Large intestine (tissue), 3 donors: ENCODE results near the gene AIM2. TPM values are rescaled to one million over a fixed set of nuclear protein-coding genes. Genes with fewer than 3 reads are reported as not detected.
A peak's percentile ranks its signal among the peaks of the same experiment; 100 is the strongest.

Experiments used
- DNase-seq, 2 donors: peaks; one replicate each; pipeline versions ENCODE4 v3.0.0 to v3.0.0-alpha.2; 2013
- H3K27ac ChIP-seq: one replicate; pipeline ENCODE4 v1.5.1; 2013; ENCODE audit warnings: low read length
- H3K27me3 ChIP-seq: 2 replicates; pipeline ENCODE4 v1.6.1; 2013; ENCODE audit warnings: low read length; ENCODE audit not compliant: control insufficient read depth, insufficient read depth
- H3K36me3 ChIP-seq: 2 replicates; pipeline ENCODE4 v1.6.1; 2013; ENCODE audit warnings: low read length; ENCODE audit not compliant: control insufficient read depth, insufficient read depth
- H3K4me1 ChIP-seq: one replicate; pipeline ENCODE4 v1.6.1; 2013; ENCODE audit warnings: low read length; ENCODE audit not compliant: control insufficient read depth, insufficient read depth
- H3K4me3 ChIP-seq: one replicate; pipeline ENCODE4 v1.5.1; 2013; ENCODE audit warnings: low read length
- H3K9me3 ChIP-seq: one replicate; pipeline ENCODE4 v1.6.1; 2013; ENCODE audit warnings: mild to moderate bottlenecking, low read depth, low read length, moderate library complexity; ENCODE audit not compliant: control insufficient read depth
- WGBS: methylation state at CpG from one replicate; pipeline ENCODE4 v1.1.5; 2013; ENCODE audit warnings: low lambda C conversion rate; ENCODE audit not compliant: insufficient coverage; 5-methylcytosine and 5-hydroxymethylcytosine counted together
- polyA plus RNA-seq: library from polyadenylated mRNA; unstranded; fragments of 120-200 nt; gene quantifications from one replicate; pipeline ENCODE4 v1.2.1, GENCODE V29; 2013

Gene AIM2
- polyA plus RNA-seq, 1 donor = 0.93 TPM

DNA sequence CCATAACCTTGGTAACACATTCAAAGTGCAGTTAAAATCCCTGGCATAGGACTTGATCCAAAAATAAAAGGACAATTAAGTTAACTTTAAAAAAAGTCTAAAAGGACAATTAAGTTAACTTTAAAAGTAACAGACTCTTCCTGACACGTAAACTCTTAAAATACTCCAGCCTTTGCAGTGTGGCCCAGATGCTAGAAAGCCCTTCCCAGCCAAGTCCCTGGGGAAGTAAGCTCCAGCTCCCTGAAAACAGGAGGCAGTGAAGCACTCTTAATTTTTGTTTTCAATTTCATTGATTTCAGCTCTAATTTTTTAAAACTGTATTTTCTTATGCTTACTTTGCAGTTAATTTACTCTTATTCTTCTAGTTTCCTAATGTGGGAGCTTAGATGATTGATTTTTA is 5.1 kb upstream of the AIM2 start:
- Histone ChIP-seq H3K36me3 (no peaks in the 10 kb centered on the region), H3K4me1 (no peaks in the 10 kb centered on the region), H3K27me3 (peaks cover 3% of the 10 kb centered on the region), H3K27ac (no peak overlapping the region), H3K9me3 (no peaks in the 10 kb centered on the region), H3K4me3 (no peak overlapping the region)
- no peak for DNase-seq
- WGBS = 80% methylated on average over 1 of the region's 1 CpG

GRCh38 chr1:159079525-159079924 is 3.0 kb upstream of the AIM2 start:
- H3K27ac ChIP-seq = no peak overlapping the region
- DNase-seq = no peak
- no peaks in the 10 kb centered on the region for H3K9me3 ChIP-seq
- no peaks in the 10 kb centered on the region for H3K36me3 ChIP-seq
- H3K4me1 ChIP-seq = no peaks in the 10 kb centered on the region
- peaks cover 3% of the 10 kb centered on the region for H3K27me3 ChIP-seq
- H3K4me3 ChIP-seq = no peak overlapping the region
- WGBS = no CpG with 5 or more reads among the region's 1 CpG

DNA sequence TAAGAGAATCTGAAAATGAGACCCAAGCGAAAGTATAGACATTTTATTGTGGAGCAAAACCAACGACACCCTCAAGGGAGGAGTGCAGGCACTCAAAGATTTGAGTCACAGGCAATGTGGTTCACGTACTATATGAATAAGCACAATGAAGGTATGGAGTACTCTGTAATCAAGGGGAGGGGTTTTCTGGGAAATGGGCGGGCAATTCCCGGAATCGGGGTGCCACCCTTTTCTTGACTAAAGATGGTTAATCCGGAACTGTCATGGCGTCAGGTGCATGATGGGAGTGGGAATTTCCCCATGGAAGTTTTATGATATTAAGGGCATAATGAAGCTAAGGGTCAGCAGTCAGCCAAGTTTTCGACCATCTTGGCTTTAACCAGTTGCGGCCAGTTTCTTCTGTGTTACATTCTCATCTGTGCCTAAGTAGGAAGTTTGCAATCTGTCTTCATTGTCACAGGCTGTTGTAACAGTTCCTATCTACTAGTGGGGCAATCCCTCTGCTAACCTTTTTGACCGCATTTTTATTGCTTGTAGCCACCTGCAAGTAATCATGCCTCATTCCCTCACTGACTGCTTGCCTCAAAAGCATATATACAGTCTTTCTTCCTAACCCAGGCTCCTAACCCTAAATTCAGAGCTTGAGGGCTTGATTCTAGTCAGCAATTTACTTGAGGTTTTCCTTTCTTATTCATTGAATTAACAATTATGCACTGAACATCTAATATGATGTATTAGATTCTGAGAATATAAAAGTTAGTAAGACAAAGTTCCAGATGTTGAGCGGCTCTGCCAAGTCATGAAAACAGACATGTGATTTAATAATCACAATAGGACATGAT is 775 bp upstream of the AIM2 start:
- no peak overlapping the region for H3K4me3 ChIP-seq
- H3K27me3 ChIP-seq = no peaks in the 10 kb centered on the region
- no peaks in the 10 kb centered on the region for H3K9me3 ChIP-seq
- no peak overlapping the region for H3K27ac ChIP-seq
- DNase-seq = no peak
- no CpG with 5 or more reads among the region's 12 CpGs for WGBS
- no peaks in the 10 kb centered on the region for H3K4me1 ChIP-seq
- no peaks in the 10 kb centered on the region for H3K36me3 ChIP-seq

DNA sequence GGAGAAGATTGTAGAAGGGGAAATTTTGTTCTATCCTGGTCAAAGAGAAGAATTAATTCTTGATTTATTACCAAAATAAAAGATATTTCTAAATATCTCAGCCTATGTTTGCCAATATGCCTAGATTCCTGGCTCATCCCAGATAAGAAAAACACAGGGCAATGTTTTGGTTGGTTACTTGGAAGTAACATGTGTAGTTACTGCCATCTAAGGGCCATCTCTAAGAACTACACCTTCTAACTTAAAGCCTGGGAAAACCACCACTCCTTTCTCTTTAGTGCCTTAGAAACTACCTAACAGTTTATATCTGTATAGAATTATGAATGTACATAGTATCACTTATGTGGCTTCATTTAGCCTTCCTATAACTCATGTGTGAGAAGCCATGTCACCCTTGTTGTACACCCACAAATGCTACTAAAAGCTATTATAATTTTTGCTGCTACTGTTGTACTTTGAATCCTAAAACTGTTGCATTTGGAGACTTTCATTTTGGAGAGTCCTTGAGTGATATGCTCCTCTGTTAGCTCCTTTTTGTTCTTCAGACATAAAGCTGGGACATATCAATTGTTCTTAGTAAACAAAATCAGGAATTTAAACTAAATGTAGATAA is 4.5 kb downstream of the AIM2 start:
- H3K4me1 ChIP-seq = no peaks in the 10 kb centered on the region
- H3K36me3 ChIP-seq = no peaks in the 10 kb centered on the region
- H3K27me3 ChIP-seq = no peaks in the 10 kb centered on the region
- no peak overlapping the region for H3K27ac ChIP-seq
- peak; percentile 37 to 41 for DNase-seq
- no peak overlapping the region for H3K4me3 ChIP-seq
- H3K9me3 ChIP-seq = no peaks in the 10 kb centered on the region

DNA sequence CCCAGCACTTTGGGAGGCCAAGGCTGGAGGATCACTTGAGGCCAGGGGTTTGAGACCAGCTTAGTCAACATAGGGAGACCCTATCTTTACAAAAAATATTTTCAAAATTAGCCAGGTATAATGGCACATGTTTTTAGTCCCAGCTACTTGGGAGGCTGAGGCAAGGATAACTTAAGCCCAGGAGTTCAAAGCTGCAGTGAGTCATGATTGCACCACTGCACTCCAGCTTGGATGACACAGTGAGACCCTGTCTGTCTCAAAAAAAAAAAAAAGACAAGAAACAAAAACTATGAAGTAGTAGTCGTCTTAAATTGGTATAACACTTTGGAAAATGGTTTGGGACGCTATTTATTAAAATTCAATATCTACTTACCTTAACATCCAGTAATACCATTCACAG is 7.7 kb downstream of the AIM2 start:
- Histone ChIP-seq H3K27ac (no peak overlapping the region), H3K9me3 (no peaks in the 10 kb centered on the region), H3K36me3 (no peaks in the 10 kb centered on the region), H3K4me3 (no peak overlapping the region), H3K27me3 (no peaks in the 10 kb centered on the region), H3K4me1 (no peaks in the 10 kb centered on the region)
- DNase-seq = no peak
- WGBS = 95% methylated on average over 2 of the region's 2 CpGs

DNA sequence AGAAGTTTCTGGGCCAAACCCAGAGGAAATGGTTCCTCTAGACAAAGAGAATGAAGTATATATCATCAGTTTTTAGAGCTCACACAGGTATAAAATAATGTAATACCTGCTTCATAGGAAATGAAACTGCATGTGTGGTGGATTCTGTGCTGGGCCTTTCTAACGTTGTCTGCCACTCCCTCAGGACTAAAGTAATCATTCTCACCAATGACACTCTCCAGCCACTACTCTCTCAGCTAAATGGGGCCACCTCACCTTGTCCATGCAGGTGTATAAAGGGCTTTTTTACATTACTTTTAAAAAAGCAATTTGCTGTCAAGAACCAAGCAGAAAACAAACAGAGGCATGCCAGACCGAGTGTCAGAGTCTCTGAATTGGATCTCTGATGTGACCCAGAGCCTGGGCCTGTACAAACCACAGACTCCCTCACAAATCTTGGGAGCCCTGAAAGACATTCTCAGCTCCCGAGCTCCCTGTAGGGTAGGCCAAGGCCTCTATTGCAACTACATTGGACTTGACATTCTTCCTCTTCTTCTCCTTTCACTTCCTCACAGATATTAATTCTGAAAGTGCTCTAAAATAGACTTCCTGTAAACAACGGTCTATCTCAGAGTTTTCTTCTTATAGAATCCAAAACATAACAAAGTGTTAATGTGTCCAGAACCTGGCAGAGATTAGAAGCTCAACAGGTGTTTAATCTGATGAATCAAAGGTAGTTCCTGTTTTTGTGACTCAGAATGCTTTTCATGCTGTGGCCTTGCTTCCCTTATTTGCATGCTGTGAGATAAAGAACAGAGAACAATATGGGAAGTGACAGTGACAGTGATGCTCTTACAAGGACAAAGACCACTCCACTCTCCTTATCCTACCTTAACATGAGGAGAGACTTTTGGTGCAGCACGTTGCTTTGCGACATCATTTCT is 8.6 kb downstream of the AIM2 start:
- no peak overlapping the region for H3K27ac ChIP-seq
- H3K9me3 ChIP-seq = no peaks in the 10 kb centered on the region
- no peaks in the 10 kb centered on the region for H3K27me3 ChIP-seq
- no peak overlapping the region for H3K4me3 ChIP-seq
- DNase-seq = peak in 1 of 2 donors; percentile 19
- no peaks in the 10 kb centered on the region for H3K36me3 ChIP-seq
- WGBS = 92% methylated on average over 2 of the region's 6 CpGs
- no peaks in the 10 kb centered on the region for H3K4me1 ChIP-seq

DNA sequence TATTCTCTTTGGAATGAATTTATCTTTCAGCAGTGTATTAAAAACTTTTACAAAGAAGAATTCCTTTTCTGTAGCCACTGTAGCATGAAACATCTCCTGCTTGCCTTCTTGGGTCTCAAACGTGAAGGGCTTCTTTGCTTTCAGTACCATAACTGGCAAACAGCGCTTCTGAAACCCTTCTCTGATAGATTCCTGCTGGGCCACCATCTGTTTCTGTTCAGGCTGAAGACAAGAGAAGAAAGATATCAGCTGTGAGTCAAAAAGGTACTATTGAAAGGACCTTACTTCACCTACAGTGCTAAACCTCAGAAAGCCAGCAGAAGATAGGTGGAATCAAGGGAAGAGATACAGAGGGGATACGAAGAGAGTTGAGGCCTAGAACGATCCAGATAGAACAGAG is 10.5 kb downstream of the AIM2 start:
- Histone ChIP-seq H3K36me3 (no peaks in the 10 kb centered on the region), H3K27me3 (no peaks in the 10 kb centered on the region), H3K27ac (no peak overlapping the region), H3K4me3 (no peak overlapping the region), H3K9me3 (no peaks in the 10 kb centered on the region), H3K4me1 (no peaks in the 10 kb centered on the region)
- DNase-seq = no peak
- 94% methylated on average over 3 of the region's 4 CpGs for WGBS

- H3K36me3 ChIP-seq = no peaks in the 10 kb centered on the region
- H3K27me3 ChIP-seq = no peaks in the 10 kb centered on the region
- DNase-seq = no peak
- no peaks in the 10 kb centered on the region for H3K9me3 ChIP-seq
- 100% methylated on average over 1 of the region's 8 CpGs for WGBS
- no peak overlapping the region for H3K27ac ChIP-seq
- no peaks in the 10 kb centered on the region for H3K4me1 ChIP-seq
- H3K4me3 ChIP-seq = no peak overlapping the region
Measured at GRCh38 chr1:159065106-159065505, 11.5 kb downstream of the AIM2 start.

DNA sequence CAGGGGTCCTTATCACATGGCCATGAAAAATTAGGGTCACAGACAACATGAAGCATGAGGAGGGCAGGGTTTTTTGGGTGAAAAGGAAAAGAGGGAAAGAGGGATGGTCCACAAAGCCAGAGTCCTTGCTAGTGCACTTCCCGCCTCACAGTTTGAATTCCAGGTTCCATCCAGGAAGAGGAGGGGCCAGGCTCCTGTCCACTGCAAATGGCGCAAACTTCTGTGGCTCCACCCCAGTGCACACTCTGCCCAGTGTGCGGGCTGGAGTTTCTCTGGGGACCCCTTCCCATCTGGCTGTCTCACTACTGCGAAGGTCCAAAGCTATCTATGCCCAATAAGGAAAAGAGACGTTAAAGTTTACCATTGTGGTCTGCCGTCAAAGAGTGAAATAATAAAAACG is 17.8 kb downstream of the AIM2 start:
- Histone ChIP-seq H3K4me1 (no peaks in the 10 kb centered on the region), H3K27me3 (no peaks in the 10 kb centered on the region), H3K9me3 (no peaks in the 10 kb centered on the region), H3K36me3 (peaks cover 23% of the 10 kb centered on the region), H3K4me3 (no peak overlapping the region), H3K27ac (no peak overlapping the region)
- no peak for DNase-seq
- WGBS = 92% methylated on average over 2 of the region's 7 CpGs

- H3K9me3 ChIP-seq = no peaks in the 10 kb centered on the region
- H3K4me3 ChIP-seq = no peak overlapping the region
- no peaks in the 10 kb centered on the region for H3K27me3 ChIP-seq
- peaks cover 44% of the 10 kb centered on the region for H3K36me3 ChIP-seq
- H3K4me1 ChIP-seq = no peaks in the 10 kb centered on the region
- no peak overlapping the region for H3K27ac ChIP-seq
- no peak for DNase-seq
- WGBS = 100% methylated on average over 1 of the region's 7 CpGs
Measured at GRCh38 chr1:159056069-159056698, 20.4 kb downstream of the AIM2 start.
